CD4-positive, CD25-positive, alpha-beta regulatory T cell (primary cell): ENCODE results near the gene GNPDA1. TPM values are rescaled to one million over a fixed set of nuclear protein-coding genes. Genes with fewer than 3 reads are reported as not detected.
A peak's percentile ranks its signal among the peaks of the same experiment; 100 is the strongest.

Experiments used
- ATAC-seq, 2 donors: fragments of 150-1000 bp; cut with Tn5 transposase; one replicate each; pipeline ENCODE4 v1.10.0; 2021; ENCODE audit warnings: low read depth in 2 of 2, moderate number of reproducible peaks in 2 of 2, moderate library complexity in 1 of 2
- DNase-seq, 3 donors: peaks; one replicate each; pipeline versions ENCODE4 v3.0.0 to v3.0.0-alpha.2; 2012 to 2022; ENCODE audit warnings: mixed read lengths in 1 of 3
- H3K27ac ChIP-seq: one replicate; pipeline ENCODE4 v1.7.0; 2013; ENCODE audit warnings: mild to moderate bottlenecking, low read length; ENCODE audit not compliant: insufficient read depth, poor library complexity, severe bottlenecking
- H3K27me3 ChIP-seq: one replicate; pipeline ENCODE4 v1.7.0; 2013; ENCODE audit warnings: low read length; ENCODE audit not compliant: control insufficient read depth, insufficient read depth
- H3K36me3 ChIP-seq: one replicate; pipeline ENCODE4 v1.7.0; 2013; ENCODE audit warnings: mild to moderate bottlenecking, low read length, moderate library complexity; ENCODE audit not compliant: control insufficient read depth, insufficient read depth
- H3K4me1 ChIP-seq: 2 replicates; pipeline ENCODE4 v1.7.0; 2013; ENCODE audit warnings: mild to moderate bottlenecking, low read length; ENCODE audit not compliant: insufficient read depth, control insufficient read depth, poor library complexity, severe bottlenecking
- H3K4me3 ChIP-seq: one replicate; pipeline ENCODE4 v1.7.0; 2013; ENCODE audit warnings: low read depth, mild to moderate bottlenecking, low read length, moderate library complexity
- H3K9me3 ChIP-seq, 2 experiments: 1 replicate in 1 of 2; 2 replicates in 1 of 2; pipeline ENCODE4 v1.7.0; 2013; ENCODE audit warnings: low read length in 2 of 2, mild to moderate bottlenecking in 1 of 2, moderate library complexity in 1 of 2; ENCODE audit not compliant: control insufficient read depth in 2 of 2
- H3K27ac Mint-ChIP-seq, 3 donors: one replicate each; pipeline ENCODE4 v1.8.0; 2020 to 2022; ENCODE audit warnings: mild to moderate bottlenecking in 3 of 3, mixed read lengths in 3 of 3, moderate library complexity in 2 of 3
- H3K27me3 Mint-ChIP-seq: one replicate; pipeline ENCODE4 v1.8.0; 2022; ENCODE audit warnings: mild to moderate bottlenecking, mixed read lengths
- H3K36me3 Mint-ChIP-seq: one replicate; pipeline ENCODE4 v1.8.0; 2020; ENCODE audit warnings: mixed read lengths
- H3K4me1 Mint-ChIP-seq, 4 donors: one replicate each; pipeline ENCODE4 v1.8.0; 2020 to 2022; ENCODE audit warnings: mixed read lengths in 4 of 4, mild to moderate bottlenecking in 1 of 4
- H3K4me3 Mint-ChIP-seq, 4 donors: one replicate each; pipeline ENCODE4 v1.8.0; 2020 to 2022; ENCODE audit warnings: mild to moderate bottlenecking in 4 of 4, mixed read lengths in 4 of 4, moderate library complexity in 3 of 4
- H3K9me3 Mint-ChIP-seq, 7 donors: one replicate each; pipeline ENCODE4 v1.8.0; 2020 to 2022; ENCODE audit warnings: mixed read lengths in 7 of 7, mild to moderate bottlenecking in 3 of 7, moderate library complexity in 2 of 7
- polyA plus RNA-seq, 4 donors: library from polyadenylated mRNA; unstranded; fragments of 300-500 nt; fragmentation: Illumina TruSeq; gene quantifications; one replicate each; pipeline ENCODE4 v1.2.3, GENCODE V29; 2021
- total RNA-seq: library from RNA; stranded (reverse); gene quantifications from one replicate; pipeline ENCODE4 v1.2.3, GENCODE V29; 2022

Gene GNPDA1
- total and polyA plus RNA-seq, 5 donors from 2014 or later = 7.7 to 25.4 (median 22.1) TPM

DNA sequence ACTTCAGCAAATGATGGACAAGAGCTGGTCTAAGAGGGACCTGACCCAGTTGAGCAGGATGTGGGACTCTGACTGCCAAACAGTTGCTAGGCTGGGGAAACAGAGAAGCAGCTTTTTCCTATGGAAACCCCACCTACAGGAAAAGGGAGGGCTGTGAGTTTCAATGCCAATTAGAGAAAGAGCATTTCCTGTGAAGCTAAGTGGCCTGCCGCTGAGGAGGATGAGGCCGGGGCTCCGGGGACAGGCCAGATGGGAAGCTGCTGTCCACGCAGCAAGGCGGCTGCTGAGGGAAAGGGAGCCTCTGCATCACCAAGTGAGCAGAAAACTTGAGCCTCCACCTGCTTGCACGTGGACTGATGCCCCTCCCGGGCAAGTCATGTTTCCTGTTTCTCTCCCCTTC, 54.7 kb downstream of the GNPDA1 start, which contains the start of gene PCDH12:
Gene PCDH12, minus strand, starts transcription at position 90 of the 400 bp plus-strand sequence. CDS start 351 bp downstream, outside the sequence.
- Histone ChIP-seq H3K4me1 (peaks cover 37% of the 10 kb centered on the region), H3K36me3 (no peaks in the 10 kb centered on the region), H3K9me3 (no peaks in the 10 kb centered on the region), H3K4me3 (peak within 1 kb of the TSS; percentile 13), H3K27me3 (no peaks in the 10 kb centered on the region), H3K27ac (no peak within 1 kb of the TSS)
- Mint-ChIP-seq H3K9me3 (peaks cover 0 to 1% (median 0%) of the 10 kb centered on the region in 7 donors), H3K27me3 (no peaks in the 10 kb centered on the region), H3K4me1 (peaks cover 11 to 52% (median 30%) of the 10 kb centered on the region in 4 donors), H3K4me3 (peak within 1 kb of the TSS in 3 of 4 donors; percentile 20 to 50 (median 43)), H3K27ac (peak within 1 kb of the TSS; percentile 78 to 86 (median 79)), H3K36me3 (peaks cover 12% of the 10 kb centered on the region)
- DNase-seq (peak in 1 of 3 donors; percentile 47), ATAC-seq (no peak)

DNA sequence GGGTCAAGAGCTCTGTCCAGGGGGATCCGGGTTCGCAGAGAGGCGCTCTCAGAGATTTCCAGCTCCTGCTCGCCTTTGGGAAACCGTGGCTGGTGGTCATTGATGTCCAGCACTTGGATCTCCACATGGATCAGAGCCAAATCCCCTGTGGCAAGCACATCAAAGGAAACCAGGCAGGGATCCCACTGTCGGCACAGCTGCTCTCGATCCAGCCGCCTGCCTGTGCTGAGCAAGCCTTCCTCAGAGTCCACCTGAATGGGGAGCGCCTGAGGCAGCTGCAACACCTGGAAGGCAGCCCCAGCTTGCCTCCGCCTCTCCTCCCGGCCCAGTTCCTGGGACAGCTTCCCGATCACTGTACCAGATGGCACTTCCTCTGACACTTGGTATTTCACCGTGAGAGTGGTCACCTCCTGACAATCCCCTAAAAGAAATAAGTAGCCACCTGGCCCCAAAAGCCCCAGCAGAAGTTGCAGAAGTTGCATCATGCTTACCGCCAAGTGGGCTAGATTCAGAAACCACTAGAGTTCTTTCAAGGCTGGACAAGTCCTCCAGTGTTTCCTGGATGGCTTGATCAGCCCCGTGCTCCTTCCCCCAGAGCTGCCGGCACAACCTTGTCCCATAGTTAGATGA, 55.3 kb downstream of the GNPDA1 start:
- Mint-ChIP-seq H3K27me3 (no peaks in the 10 kb centered on the region), H3K4me3 (no peak overlapping the region), H3K9me3 (peaks cover 0 to 1% (median 0%) of the 10 kb centered on the region in 7 donors), H3K36me3 (peaks cover 14% of the 10 kb centered on the region), H3K4me1 (peaks cover 11 to 49% (median 30%) of the 10 kb centered on the region in 4 donors), H3K27ac (peak overlapping the region in 1 of 3 donors; percentile 11)
- Histone ChIP-seq H3K27ac (no peak overlapping the region), H3K4me1 (peaks cover 37% of the 10 kb centered on the region), H3K4me3 (no peak overlapping the region), H3K36me3 (no peaks in the 10 kb centered on the region), H3K9me3 (no peaks in the 10 kb centered on the region), H3K27me3 (no peaks in the 10 kb centered on the region)
- no peak for ATAC-seq
- no peak for DNase-seq

DNA sequence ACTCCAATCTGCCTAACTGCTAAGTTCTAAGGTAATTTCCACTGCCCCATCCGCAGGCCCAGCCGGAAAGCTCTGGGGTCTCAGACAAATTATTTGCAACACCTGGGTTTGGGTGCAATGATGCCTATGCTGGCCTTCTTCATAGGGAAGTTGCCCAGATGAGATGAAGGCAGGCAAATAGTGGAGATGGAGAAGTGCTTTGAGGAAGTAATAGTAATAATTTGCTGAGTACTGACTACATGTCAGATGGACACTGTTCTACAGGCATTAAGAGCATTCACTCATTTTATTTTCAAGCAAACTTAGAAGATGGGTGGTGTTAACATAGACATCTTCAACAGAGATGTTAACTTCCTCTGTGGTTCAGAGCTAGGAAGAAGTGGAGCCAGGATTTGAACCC, 58.6 kb downstream of the GNPDA1 start:
- peak overlapping the region in 1 of 4 donors; percentile 56 for H3K4me3 Mint-ChIP-seq
- ATAC-seq = no peak
- no peak for DNase-seq
- H3K36me3 Mint-ChIP-seq = peaks cover 14% of the 10 kb centered on the region
- H3K9me3 ChIP-seq = no peaks in the 10 kb centered on the region
- H3K4me3 ChIP-seq = no peak overlapping the region
- no peak overlapping the region for H3K27ac ChIP-seq
- H3K4me1 ChIP-seq = peaks cover 15% of the 10 kb centered on the region
- no peaks in the 10 kb centered on the region for H3K27me3 ChIP-seq
- H3K36me3 ChIP-seq = no peaks in the 10 kb centered on the region
- H3K27ac Mint-ChIP-seq = peak overlapping the region in 1 of 3 donors; percentile 43
- no peaks in the 10 kb centered on the region for H3K27me3 Mint-ChIP-seq
- no peaks in the 10 kb centered on the region for H3K9me3 Mint-ChIP-seq
- H3K4me1 Mint-ChIP-seq = peaks cover 0 to 36% (median 11%) of the 10 kb centered on the region in 4 donors

DNA sequence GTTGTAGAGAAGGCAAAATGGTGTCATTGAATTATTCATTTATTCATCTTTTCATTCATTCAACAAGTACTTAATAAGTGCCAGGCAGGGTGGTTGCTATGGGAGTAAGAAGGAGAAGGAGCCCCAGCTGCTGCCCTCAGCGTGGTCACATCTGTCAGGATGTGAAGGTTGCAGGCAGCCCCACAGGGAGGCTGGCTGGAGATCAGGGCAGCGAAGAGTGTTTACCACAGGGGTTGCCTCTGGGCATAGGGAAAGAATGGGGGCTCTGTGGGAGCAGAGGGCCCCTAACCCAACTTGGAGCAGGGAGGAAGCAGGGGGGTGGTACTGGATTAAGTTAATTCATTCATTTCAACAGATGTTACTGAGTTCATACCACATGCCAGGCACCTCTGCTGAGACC, 60.8 kb downstream of the GNPDA1 start:
- Mint-ChIP-seq H3K4me1 (peaks cover 0 to 16% (median 2%) of the 10 kb centered on the region in 4 donors), H3K4me3 (no peak overlapping the region)
- ATAC-seq = no peak

DNA sequence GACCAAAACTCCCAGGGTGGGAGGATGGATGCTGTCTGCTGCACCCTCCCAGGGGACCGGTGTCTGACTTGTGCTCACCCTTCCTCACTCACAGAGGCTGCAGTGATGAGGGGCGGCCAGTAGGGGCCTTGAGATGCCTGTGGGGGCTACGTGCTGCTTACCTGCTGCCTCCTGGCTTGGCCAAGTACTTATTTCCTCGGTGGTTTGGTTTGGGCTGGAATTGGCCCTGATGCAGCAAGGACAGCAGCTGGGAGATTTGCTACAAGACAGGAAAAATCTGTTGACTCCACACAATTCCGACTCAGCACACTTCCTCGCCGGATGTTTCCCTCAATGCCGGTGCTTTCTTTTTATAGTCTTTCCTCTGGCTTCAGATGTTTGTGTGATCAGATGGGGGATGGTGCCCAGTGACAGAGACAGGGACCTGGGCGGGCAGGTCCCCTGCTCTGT, 61.5 kb downstream of the GNPDA1 start:
- Histone ChIP-seq H3K36me3 (no peaks in the 10 kb centered on the region), H3K9me3 (no peaks in the 10 kb centered on the region), H3K27ac (no peak overlapping the region), H3K4me3 (no peak overlapping the region), H3K4me1 (no peaks in the 10 kb centered on the region), H3K27me3 (no peaks in the 10 kb centered on the region)
- ATAC-seq = peak; percentile 43 to 58
- no peak overlapping the region for H3K4me3 Mint-ChIP-seq
- peaks cover 12% of the 10 kb centered on the region for H3K36me3 Mint-ChIP-seq
- H3K4me1 Mint-ChIP-seq = peaks cover 0 to 13% (median 2%) of the 10 kb centered on the region in 4 donors
- no peaks in the 10 kb centered on the region for H3K9me3 Mint-ChIP-seq
- H3K27ac Mint-ChIP-seq = no peak overlapping the region
- peak in 1 of 3 donors; percentile 37 for DNase-seq
- H3K27me3 Mint-ChIP-seq = no peaks in the 10 kb centered on the region

More for the DNA sequence above, 60.8 kb downstream of the GNPDA1 start:
- no peaks in the 10 kb centered on the region for H3K9me3 Mint-ChIP-seq
- Histone ChIP-seq H3K36me3 (no peaks in the 10 kb centered on the region), H3K27ac (no peak overlapping the region), H3K4me3 (no peak overlapping the region), H3K9me3 (no peaks in the 10 kb centered on the region), H3K4me1 (no peaks in the 10 kb centered on the region), H3K27me3 (no peaks in the 10 kb centered on the region)
- H3K27me3 Mint-ChIP-seq = no peaks in the 10 kb centered on the region
- H3K36me3 Mint-ChIP-seq = peaks cover 14% of the 10 kb centered on the region
- H3K27ac Mint-ChIP-seq = peak overlapping the region in 1 of 3 donors; percentile 15
- DNase-seq = no peak

Other genes with a start within 250 kb of the GNPDA1 start
- gene PCDH1, start 134.6 kb downstream of the GNPDA1 start, total RNA-seq = 0.20 TPM
- gene PCDH1, start 134.6 kb downstream of the GNPDA1 start, polyA plus RNA-seq = 1 to 10 TPM; 1.3 to 2.6 (median 1.8) TPM
- 88.7 TPM for gene DELE1, start 89.2 kb downstream of the GNPDA1 start, total RNA-seq
- gene DELE1, start 89.2 kb downstream of the GNPDA1 start, polyA plus RNA-seq = 10 to 100 TPM; 31.3 to 50.4 (median 34.3) TPM
- gene PCDH12, start 54.8 kb downstream of the GNPDA1 start, total RNA-seq = not detected
- gene PCDH12, start 54.8 kb downstream of the GNPDA1 start, polyA plus RNA-seq = under 1 TPM; 0.12 to 0.33 (median 0.20) TPM
- 24.4 TPM for gene RNF14, start 43.9 kb downstream of the GNPDA1 start, total RNA-seq
- 10 to 100 TPM; 38.2 to 56.8 (median 48.6) TPM for gene RNF14, start 43.9 kb downstream of the GNPDA1 start, polyA plus RNA-seq
- gene NDFIP1, start 95.8 kb upstream of the GNPDA1 start, total RNA-seq = 109 TPM
- 10 to 100 TPM; 68.2 to 89.3 (median 78.6) TPM for gene NDFIP1, start 95.8 kb upstream of the GNPDA1 start, polyA plus RNA-seq